Lower lobe of right lung (tissue), 2 donors: ENCODE results near the gene C20orf144. TPM values are rescaled to one million over a fixed set of nuclear protein-coding genes. Genes with fewer than 3 reads are reported as not detected.
A peak's percentile ranks its signal among the peaks of the same experiment; 100 is the strongest.
"Not testable (repeated sequence)": the region's sequence is repeated elsewhere in the genome, so short reads cannot be mapped to it uniquely, and the experiment has no call there.

Experiments used
- ATAC-seq, 2 donors: fragments of 200-7000 bp; cut with Tn5 transposase; one replicate each; pipeline ENCODE4 v1.9.1; 2020 to 2022; ENCODE audit warnings: mild to moderate bottlenecking in 2 of 2, moderate library complexity in 2 of 2
- DNase-seq: peaks from one replicate; pipeline ENCODE4 v3.0.0-alpha.2; 2020
- H3K27ac ChIP-seq: fragments of 200-600 bp; one replicate; pipeline ENCODE4 v1.8.0; 2022
- H3K27me3 ChIP-seq: fragments of 200-600 bp; one replicate; pipeline ENCODE4 v1.8.0; 2022; ENCODE audit warnings: low read depth
- H3K36me3 ChIP-seq: fragments of 200-600 bp; one replicate; pipeline ENCODE4 v1.8.0; 2022; ENCODE audit warnings: mild to moderate bottlenecking
- H3K4me1 ChIP-seq: fragments of 200-600 bp; one replicate; pipeline ENCODE4 v1.8.0; 2022
- H3K4me3 ChIP-seq: fragments of 200-600 bp; one replicate; pipeline ENCODE4 v1.8.0; 2022; ENCODE audit warnings: mild to moderate bottlenecking
- H3K9me3 ChIP-seq: fragments of 200-600 bp; one replicate; pipeline ENCODE4 v1.8.0; 2022
- intact Hi-C: fragments of 100-400 bp; cut with DNase I; formaldehyde crosslinking; loops from one replicate; pipeline ENCODE4 v1.11.0; 2022
- total RNA-seq: library from RNA; stranded (reverse); fragmentation: NEBNext Ultra II Directional; extraction: Animal tissue kit (Norgen Biotek cat#: 25700); gene quantifications from one replicate; pipeline ENCODE4 v1.2.1, GENCODE V29; 2021
- TF ChIP-seq, protein P1 (sequence below): fragments of 200-600 bp; IDR thresholded peaks from one replicate; pipeline ENCODE4 v1.8.0; 2022; ENCODE audit warnings: antibody characterized with exemption, mild to moderate bottlenecking
- donor health status: DM: no; HTN: yes; CAD: no; lungs with severe emphysema.

C20orf144 gene
- total RNA-seq, 1 donor from 2014 or later = not detected

- H3K36me3 ChIP-seq = no peaks in the 10 kb centered on the region
- H3K4me1 ChIP-seq = peaks cover 3% of the 10 kb centered on the region
- no peak for DNase-seq
- peak overlapping the region; percentile 46 for H3K27ac ChIP-seq
- TF ChIP-seq, protein P1, sequence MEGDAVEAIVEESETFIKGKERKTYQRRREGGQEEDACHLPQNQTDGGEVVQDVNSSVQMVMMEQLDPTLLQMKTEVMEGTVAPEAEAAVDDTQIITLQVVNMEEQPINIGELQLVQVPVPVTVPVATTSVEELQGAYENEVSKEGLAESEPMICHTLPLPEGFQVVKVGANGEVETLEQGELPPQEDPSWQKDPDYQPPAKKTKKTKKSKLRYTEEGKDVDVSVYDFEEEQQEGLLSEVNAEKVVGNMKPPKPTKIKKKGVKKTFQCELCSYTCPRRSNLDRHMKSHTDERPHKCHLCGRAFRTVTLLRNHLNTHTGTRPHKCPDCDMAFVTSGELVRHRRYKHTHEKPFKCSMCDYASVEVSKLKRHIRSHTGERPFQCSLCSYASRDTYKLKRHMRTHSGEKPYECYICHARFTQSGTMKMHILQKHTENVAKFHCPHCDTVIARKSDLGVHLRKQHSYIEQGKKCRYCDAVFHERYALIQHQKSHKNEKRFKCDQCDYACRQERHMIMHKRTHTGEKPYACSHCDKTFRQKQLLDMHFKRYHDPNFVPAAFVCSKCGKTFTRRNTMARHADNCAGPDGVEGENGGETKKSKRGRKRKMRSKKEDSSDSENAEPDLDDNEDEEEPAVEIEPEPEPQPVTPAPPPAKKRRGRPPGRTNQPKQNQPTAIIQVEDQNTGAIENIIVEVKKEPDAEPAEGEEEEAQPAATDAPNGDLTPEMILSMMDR = no peak
- no peaks in the 10 kb centered on the region for H3K9me3 ChIP-seq
- no peaks in the 10 kb centered on the region for H3K27me3 ChIP-seq
- H3K4me3 ChIP-seq = no peak overlapping the region
- intact Hi-C loops = no loop called here
- peak; percentile 78 to 79 for ATAC-seq
These were observed 31.9 kb downstream of the C20orf144 start for GRCh38 chr20:33693741-33694638.

DNA sequence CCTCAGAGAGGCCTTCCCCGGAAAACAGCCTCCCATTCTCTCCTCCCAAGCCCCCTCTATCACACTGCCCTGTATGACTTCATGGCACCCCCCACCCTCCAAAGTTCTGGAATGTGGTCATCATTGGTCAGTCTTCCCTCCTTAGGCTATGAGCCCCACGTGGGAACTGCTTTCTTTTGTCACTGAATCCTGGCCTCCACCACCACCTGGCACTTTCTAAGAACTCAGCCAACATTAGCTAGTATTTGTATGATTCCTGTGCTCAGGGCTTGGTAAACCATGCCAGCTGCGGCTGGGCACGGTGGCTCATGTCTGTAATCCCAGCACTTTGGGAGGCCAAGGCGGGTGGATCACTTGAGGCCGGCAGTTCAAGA is 32.5 kb downstream of the C20orf144 start:
- ATAC-seq = no peak
- H3K4me3 ChIP-seq = no peak overlapping the region
- DNase-seq = no peak
- no peaks in the 10 kb centered on the region for H3K27me3 ChIP-seq
- peaks cover 3% of the 10 kb centered on the region for H3K4me1 ChIP-seq
- H3K36me3 ChIP-seq = no peaks in the 10 kb centered on the region
- peak overlapping the region; percentile 46 for H3K27ac ChIP-seq
- no peaks in the 10 kb centered on the region for H3K9me3 ChIP-seq
- intact Hi-C loops = no loop called here
- TF ChIP-seq, protein P1 = no peak

DNA sequence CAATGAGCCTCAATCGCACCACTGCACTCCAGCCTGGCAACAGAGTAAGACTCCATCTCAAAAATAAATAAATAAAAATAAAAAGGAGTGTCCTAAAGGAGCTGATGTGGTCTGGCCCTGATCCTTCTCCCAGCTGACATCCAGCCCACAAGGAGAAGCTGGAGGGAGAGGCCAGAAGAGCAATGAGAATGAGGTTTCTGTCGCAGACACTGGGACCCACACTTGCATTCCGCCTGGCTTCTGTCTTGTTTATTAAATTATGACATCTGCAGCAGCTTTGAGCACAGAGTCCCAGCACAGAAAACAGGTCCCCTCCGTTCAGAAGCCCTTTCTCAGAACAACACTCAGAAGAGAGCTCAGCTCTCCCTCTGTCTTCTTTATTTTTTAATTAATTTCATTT is 34.3 kb downstream of the C20orf144 start:
- Histone ChIP-seq H3K36me3 (no peaks in the 10 kb centered on the region), H3K27ac (no peak overlapping the region), H3K4me3 (no peak overlapping the region), H3K27me3 (no peaks in the 10 kb centered on the region), H3K4me1 (peaks cover 3% of the 10 kb centered on the region), H3K9me3 (no peaks in the 10 kb centered on the region)
- ATAC-seq (no peak), DNase-seq (no peak)
- intact Hi-C loops = no loop called here
- TF ChIP-seq, protein P1 = no peak

DNA sequence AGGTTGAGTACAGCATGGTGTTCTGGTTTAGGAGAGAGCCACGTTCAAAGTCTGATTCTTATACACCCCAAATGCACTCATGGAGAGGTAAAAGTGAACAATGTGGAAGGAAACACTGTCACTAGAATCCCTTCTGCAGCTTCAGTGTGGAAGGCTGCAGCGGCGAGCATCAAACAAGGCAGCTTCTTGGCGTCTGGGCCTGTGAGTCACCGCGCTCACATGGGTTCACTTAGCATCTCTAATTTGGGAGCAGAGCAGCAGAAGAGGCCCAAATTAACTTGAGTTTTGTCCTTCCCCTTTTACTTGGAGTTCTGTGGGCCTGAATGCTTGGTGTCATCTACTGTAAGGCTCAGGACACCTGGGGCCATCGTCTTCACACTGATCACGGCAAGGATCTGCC is 35.0 kb downstream of the C20orf144 start:
- Histone ChIP-seq H3K27ac (no peak overlapping the region), H3K9me3 (no peaks in the 10 kb centered on the region), H3K36me3 (no peaks in the 10 kb centered on the region), H3K4me1 (peaks cover 3% of the 10 kb centered on the region), H3K27me3 (no peaks in the 10 kb centered on the region), H3K4me3 (no peak overlapping the region)
- ATAC-seq (no peak), DNase-seq (no peak)
- intact Hi-C loops = no loop called here
- TF ChIP-seq, protein P1 = no peak

DNA sequence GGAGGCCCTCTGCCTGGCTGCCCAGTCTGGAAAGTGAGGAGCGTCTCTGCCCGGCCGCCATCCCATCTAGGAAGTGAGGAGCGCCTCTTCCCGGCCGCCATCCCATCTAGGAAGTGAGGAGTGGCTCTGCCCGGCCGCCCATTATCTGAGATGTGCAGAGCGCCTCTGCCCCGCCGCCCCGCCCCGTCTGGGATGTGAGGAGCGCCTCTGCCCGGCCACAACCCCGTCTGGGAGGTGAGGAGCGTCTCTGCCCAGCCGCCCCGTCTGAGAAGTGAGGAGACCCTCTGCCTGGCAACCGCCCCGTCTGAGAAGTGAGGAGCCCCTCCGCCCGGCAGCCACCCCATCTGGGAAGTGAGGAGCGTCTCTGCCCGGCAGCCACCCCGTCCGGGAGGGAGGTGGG is 36.8 kb downstream of the C20orf144 start:
- H3K36me3 ChIP-seq, H3K27ac ChIP-seq, DNase-seq, H3K9me3 ChIP-seq, ATAC-seq, H3K4me1 ChIP-seq, intact Hi-C loops, H3K4me3 ChIP-seq, H3K27me3 ChIP-seq: not testable (repeated sequence)

GRCh38 chr20:33700696-33701441 is 38.7 kb downstream of the C20orf144 start:
- ATAC-seq, H3K27ac ChIP-seq, H3K9me3 ChIP-seq, intact Hi-C loops, H3K36me3 ChIP-seq, DNase-seq, H3K27me3 ChIP-seq, H3K4me1 ChIP-seq, H3K4me3 ChIP-seq: not testable (repeated sequence)
